SKM-1 treated with dmso at 0.1 percent for 144 hours (cell line): ENCODE measurements around the gene CSMD2.

Experiments used
- DNase-seq: peaks from one replicate; lab custom pipeline; 2025; ENCODE audit not compliant: unreplicated experiment; lab: John Stamatoyannopoulos, UW

The CSMD2 gene

DNA sequence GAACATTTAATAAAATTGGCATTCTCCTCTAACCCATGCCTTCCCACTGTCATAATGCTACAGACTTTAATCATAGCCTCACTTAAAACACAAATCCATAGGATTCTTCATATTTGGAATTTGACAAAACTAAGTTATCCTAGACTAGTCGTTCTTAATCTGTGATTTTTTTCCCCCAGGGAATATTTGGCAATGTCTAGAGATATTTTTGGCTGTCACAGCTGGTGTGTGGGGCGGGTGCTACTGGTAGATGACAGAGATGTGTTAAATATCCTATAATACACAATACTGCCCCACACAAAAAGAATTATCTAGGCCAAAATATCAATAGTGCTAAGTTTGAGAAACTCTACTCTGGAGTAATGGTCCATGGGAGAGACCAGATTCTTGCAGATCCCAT, 396.9 kb downstream of the CSMD2 start:
- no peak for DNase-seq

DNA sequence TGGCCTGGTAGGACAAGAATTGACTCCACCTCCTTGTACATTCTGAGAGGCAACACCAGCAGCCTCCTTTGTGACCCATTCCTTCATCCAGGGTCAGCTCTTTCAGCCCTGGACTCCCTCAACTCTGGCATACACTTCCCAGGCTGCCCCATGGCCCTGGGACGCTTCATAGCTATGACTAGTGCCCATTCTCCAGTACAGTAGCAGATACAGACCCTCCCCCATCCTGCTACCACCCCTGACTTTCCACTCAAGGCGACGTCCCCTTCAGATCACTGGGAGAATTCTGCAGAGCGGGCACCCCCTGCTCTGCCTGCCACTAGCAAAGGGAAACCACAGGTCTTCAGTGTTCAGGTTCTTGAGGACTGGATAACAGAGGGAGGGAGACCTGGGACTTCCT, 400.9 kb downstream of the CSMD2 start:
- DNase-seq: no peak

DNA sequence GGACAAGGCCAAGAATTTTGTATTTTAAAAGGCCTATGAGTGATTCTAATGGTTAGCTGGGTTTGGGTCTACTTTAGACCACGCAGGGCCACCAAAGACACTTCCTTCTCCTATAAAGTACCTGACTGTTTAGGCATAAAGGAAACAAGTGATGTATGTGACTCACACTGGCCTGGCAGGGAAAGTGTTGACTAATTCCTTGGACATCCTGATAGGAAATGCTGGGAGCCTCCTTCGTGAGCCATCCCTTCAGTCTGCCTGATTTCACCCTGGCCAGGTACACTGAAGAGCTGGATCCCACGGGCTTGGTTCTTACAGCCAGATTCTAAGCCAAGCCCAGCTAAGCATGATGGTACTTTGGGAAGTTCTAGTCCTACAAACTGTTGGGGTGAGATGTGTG, 401.6 kb downstream of the CSMD2 start:
- DNase-seq: no peak

DNA sequence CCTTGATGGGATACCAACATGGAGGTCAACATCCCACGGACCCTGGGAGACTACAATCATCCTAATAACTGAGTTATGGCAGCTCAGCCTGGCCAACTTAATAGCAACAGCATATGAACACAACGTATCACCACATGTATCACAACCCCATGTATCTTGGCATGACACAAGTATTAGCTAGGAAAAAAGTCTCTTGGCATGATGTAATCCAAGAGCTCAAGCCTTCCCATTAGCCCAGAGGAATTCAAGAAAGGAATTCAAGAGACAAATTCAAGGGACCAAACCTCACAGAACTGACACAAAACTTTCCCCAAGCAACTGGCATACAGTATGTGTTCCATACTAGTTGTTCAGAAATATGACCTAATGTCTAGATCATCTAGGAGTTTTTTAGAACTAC, 402.1 kb downstream of the CSMD2 start:
- no peak for DNase-seq

- no peak for DNase-seq
These were observed 402.8 kb downstream of the CSMD2 start for GRCh38 chr1:33762109-33762830.

GRCh38 chr1:33758698-33759097, 406.3 kb downstream of the CSMD2 start:
- no peak for DNase-seq

DNA sequence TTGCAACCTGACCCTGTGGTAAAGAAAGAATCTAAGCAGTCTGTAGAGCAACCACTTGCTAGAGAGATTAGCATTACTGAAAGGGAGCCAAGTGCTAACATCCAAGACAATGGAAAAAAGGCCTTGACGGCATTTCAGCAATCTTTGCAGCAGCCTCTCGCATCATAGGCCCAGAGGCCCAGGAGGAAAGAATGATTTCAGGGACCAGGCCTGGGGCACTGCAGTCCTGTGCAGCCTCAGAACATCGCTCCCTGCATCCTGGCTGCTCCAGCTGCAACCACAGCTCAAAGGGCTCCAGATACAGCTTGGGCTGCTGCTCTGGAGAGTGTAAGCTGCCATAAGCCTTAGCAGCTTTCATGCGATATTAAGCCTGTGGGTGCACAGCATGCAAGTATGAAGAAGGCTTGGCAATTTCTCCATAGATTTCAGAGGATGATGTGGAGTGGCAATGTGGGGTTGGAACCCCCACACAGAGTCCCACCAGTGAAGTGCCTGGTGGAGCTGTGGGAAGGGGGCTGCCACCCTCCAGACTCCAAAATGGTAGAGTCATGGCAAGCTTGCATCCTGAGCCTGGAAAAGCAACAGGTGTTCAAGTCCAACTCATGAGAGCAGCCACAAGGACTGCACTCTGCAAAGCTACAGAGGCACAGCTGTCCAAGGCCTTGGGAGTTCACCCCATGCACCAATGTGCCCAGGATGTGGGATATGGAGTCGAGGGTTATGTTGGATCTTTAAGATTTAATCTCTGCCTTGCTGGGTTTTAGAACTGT, 411.8 kb downstream of the CSMD2 start:
- no peak for DNase-seq

DNA sequence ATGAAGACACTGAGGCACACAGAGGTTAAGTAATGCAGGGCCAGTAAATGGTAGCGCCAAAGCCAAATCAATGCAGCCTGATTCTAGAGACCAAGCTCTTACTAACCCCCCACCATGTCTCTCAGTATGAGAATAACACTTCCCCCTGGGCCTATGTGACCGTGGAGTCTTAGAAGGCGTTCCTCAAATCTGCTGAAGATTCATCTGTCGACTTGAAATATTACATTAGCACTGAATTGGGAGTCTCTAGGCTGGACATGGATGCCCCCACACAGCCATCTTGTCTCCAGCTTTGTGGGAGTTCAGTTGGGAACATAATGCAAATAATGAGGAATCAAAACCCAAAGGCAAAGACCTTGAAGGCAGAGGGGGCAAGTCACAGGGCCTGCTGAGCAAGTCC, 419.1 kb downstream of the CSMD2 start:
- no peak for DNase-seq

GRCh38 chr1:33743221-33743998, 421.6 kb downstream of the CSMD2 start:
- no peak for DNase-seq

GRCh38 chr1:33742663-33743062, 422.4 kb downstream of the CSMD2 start:
- DNase-seq: no peak

DNA sequence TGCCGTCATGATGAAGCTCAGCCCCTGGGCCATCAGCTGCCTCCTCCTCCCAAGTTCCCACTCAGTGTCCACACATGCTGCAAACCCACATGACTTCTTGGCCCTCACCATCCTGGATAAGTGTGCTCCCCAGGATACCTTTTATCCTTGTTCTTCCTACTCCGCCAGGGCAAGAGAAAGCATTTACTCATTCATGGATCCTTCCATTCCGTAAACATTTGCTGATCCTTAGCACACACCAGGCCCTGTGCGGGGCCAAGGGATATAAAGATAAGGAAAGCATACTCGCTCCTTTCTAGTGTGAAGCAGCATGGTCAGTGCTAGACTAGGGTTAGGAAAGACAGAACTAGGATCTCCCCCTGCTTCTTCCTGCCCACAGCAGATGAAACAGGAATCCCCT, 423.3 kb downstream of the CSMD2 start:
- no peak for DNase-seq

DNA sequence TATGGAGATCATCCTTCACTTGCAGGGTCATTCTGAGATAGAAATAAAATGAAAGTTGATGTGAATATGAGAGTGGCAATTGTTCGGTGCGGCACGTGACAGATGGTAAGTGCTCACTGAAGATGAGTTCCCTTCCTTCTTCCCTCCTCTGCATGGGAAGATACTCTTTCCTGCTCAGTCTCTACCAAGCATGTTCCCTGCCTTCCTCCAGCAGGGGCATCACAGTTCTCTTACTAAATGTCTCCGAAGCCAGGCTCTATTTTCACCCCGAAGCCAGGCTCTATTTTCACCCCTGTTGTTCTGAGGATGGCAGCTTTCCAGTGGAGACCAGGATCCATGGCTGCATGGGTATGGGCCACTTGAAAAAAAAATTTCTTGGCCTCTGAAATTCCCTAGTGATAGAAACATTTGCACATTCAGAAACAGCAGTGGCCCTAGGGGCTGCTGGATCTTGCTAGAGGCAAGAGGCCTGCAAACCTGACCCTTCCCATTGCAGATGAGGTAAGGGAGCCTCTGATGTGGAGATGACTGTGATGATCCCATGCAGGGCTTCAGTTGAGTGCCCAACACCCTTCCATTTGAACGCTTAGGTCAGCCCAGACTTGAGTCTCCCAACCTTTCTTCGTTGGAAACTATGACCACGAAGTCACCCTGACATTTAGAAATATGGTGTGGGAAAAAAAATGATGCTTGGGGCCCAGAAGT, 424.8 kb downstream of the CSMD2 start:
- DNase-seq: no peak

GRCh38 chr1:33738976-33739375, 426.1 kb downstream of the CSMD2 start:
- no peak for DNase-seq

- no peak for DNase-seq
These were observed 426.5 kb downstream of the CSMD2 start for GRCh38 chr1:33738536-33738935.

- no peak for DNase-seq
These were observed 428.5 kb downstream of the CSMD2 start for GRCh38 chr1:33736496-33736895.

- DNase-seq: no peak
These were observed 429.4 kb downstream of the CSMD2 start for GRCh38 chr1:33735624-33736023.

DNA sequence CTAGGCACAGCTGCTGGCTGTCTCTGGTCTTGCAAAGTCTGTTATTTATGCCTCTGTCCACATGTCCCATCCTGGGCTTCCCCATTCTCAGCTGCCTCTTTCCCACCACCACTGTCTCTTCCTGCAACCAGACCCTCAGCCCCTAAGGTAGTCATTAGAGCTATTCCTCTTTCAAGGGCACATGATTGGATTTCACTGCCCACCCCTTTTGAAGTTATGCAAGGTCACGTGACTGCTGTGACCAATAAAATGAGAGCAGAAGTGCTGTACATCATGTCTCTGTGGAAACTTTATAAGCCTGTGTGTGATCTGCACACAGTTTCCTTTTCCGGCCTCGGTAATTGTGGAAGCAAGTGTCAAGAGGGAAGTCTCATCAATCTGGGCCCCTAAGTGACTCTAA, 437.7 kb downstream of the CSMD2 start:
- DNase-seq: no peak

- DNase-seq: no peak
These were observed 438.7 kb downstream of the CSMD2 start for GRCh38 chr1:33726274-33726804.

DNA sequence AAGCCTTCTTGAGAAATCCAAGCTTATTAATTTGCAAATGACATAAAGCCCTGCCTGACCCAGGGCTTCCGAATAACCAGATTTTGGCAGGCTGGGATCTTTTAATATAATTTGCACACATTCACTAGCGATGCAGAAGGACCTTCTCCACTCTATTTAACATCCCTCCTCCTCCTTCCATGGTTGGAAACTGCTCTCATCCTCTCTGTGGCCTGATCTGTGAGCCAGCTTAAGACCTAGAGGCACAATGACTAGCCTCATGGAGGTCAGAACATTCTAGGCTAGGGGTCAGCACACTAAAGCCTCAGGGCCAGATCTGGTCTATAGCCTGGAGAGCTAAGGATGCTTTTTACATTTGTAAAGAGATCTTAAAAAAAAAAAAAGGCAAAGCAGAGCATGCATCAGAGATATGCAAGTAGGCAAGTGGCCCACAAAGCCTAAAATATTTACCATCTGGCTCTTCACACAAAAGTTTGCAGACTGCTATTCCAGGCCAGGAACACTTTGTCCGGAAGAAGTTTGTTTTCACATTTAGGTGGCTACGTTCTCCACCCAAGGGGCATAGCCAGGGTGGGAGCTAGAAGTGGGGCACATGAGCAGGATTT, 439.4 kb downstream of the CSMD2 start:
- no peak for DNase-seq

DNA sequence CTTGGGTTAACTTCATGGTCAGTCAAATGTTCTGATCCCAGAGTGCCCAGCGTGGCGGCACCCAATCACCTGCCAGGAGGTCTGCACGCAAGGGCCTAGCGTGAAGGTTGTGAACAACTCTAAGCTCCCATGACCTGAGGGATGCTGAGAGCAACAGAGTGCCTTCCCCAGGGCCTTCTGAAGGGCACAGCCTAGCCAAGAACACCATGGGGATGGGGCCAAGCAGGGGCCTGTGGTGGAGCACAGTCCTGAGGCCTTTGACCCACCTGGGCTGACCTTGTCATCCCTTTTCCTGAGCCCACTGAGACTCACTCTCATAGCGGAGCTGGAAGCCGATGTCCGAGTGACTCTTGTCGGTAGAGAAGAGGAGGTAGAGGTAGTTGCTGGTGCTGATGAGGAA, 440.0 kb downstream of the CSMD2 start:
- no peak for DNase-seq

- no peak for DNase-seq
These were observed 440.7 kb downstream of the CSMD2 start for GRCh38 chr1:33724348-33724747.
